NCI-H510A (cell line): ENCODE data around the gene LAMA4.

Source experiments
- DNase-seq: peaks from one replicate; lab custom pipeline; 2025; lab: John Stamatoyannopoulos, UW

The LAMA4 gene, protein sequence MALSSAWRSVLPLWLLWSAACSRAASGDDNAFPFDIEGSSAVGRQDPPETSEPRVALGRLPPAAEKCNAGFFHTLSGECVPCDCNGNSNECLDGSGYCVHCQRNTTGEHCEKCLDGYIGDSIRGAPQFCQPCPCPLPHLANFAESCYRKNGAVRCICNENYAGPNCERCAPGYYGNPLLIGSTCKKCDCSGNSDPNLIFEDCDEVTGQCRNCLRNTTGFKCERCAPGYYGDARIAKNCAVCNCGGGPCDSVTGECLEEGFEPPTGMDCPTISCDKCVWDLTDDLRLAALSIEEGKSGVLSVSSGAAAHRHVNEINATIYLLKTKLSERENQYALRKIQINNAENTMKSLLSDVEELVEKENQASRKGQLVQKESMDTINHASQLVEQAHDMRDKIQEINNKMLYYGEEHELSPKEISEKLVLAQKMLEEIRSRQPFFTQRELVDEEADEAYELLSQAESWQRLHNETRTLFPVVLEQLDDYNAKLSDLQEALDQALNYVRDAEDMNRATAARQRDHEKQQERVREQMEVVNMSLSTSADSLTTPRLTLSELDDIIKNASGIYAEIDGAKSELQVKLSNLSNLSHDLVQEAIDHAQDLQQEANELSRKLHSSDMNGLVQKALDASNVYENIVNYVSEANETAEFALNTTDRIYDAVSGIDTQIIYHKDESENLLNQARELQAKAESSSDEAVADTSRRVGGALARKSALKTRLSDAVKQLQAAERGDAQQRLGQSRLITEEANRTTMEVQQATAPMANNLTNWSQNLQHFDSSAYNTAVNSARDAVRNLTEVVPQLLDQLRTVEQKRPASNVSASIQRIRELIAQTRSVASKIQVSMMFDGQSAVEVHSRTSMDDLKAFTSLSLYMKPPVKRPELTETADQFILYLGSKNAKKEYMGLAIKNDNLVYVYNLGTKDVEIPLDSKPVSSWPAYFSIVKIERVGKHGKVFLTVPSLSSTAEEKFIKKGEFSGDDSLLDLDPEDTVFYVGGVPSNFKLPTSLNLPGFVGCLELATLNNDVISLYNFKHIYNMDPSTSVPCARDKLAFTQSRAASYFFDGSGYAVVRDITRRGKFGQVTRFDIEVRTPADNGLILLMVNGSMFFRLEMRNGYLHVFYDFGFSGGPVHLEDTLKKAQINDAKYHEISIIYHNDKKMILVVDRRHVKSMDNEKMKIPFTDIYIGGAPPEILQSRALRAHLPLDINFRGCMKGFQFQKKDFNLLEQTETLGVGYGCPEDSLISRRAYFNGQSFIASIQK (N-terminal part only)

GRCh38 chr6:112253841-112254816 is at the start of gene LAMA4:
Gene LAMA4, minus strand, starts transcription at chr6:112254567. Its CDS starts 417 bp downstream, at chr6:112254150.
- DNase-seq = no peak

DNA sequence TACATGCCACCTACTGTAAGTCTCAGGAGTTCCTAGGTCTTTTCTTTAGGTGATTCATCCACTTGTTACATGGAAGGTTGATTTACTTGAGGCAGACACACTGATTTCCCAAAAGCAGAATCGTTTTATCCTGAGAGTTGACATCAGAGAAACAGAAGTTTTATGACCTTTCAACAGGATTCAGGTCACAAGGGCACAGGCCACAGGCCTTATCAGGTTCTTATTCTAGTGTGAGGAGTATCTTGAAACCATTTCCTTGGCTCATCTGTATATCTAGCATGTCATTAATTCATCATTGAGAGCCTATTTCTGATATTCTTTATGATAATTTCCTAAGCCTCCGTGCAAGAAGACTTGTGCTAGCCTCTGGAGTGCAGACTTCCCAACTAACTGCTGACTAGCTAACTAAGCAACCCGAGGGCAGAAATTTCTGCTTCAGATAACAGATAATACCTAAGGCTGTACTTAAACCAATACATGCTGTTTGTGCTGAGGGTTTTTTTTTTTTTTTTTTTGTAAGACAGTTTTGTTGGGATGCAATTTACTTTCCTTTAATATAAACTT is 47.9 kb upstream of the LAMA4 start:
- DNase-seq = no peak

DNA sequence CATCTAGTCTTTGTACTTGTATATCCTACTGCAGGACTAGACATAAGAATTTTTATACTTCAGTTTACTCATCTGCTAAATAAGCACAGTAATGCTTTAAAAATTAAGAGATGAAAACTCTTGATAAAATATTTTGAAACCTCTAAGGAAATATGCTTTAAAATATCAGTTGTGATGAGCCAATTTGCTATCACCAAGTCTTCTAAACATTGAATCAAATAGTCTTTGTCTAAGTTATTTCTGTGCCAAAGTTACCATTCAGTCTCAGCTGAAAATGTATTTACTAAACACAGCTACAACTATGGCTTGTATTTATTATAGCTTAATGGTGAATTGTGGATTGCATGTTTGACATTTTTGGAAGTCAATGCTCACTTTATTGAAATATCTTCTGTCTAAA is 46.5 kb upstream of the LAMA4 start:
- DNase-seq = no peak

DNA sequence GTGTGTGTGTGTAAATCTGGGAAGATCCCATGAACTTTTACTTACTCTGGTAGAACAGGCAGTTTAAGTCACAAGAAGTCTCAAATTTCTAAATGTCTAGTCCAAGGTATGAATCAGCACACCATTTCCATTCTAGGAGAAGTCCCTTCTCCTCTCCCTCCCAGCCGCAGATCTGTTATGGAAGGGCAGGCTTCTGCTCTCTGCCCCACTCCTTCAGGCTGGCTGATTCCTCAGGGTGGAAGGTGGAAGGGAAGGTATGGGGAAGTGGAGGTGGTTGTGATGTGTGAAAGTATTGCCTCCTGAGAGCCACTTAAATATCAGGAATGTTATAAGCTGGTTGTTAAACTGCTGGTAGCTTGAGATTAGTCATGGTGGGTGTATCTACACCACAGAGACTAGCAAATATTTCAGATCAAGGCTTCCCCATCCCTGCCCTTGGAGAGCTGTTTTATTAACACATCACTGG is 44.5 kb upstream of the LAMA4 start:
- no peak for DNase-seq

DNA sequence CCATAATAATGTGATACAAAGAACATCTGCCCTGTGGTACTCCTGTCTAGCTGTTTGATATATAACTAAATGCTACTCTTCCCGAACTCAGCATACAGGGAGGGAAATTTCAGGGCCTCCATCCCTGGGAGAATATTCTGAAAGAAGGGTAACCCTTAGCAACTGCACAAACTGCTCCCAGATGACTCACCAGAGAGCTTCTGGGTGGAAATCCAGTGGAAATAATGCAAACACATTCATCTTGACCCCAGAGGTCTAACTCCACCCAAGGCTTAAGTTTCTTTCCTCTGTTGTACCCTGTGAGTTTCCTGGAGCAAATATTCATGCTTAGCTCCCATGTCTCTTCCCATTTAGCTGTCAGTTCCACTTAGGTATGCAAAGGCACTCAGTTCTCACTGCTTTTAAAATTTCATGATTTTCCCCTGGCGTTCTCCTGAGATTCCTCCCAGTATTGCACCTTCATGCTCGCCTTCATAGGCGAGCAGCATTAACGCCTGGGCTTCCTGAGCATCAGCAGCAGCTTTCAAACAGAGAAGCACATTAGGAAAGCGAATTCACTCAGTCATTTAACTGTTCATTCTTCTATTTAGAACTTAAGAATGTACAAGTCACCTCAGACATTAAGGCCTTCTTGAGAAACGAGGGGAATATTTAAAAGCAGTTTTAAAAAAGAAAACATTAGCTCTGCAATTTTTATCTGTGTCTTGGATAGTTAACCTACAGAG is 43.8 kb upstream of the LAMA4 start:
- no peak for DNase-seq

DNA sequence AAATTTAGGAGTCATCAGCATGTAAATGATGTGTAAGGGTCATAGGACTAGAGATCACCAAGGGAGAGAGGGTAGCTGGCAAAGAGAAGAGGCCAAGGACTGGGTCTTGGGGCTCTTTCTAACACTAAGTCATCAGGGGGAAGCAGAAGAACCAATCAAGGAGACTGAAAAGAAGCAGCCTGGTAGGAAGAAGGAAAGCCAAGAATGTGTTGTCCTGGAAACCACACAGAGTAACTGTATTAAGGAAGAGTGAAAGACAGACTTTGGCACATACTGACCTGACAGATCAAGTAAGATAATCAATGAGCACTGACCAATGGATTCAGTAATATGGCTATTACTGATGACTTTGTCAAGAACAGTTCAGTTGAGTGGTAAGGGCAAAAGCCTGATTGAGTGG is 42.3 kb upstream of the LAMA4 start:
- DNase-seq = no peak

DNA sequence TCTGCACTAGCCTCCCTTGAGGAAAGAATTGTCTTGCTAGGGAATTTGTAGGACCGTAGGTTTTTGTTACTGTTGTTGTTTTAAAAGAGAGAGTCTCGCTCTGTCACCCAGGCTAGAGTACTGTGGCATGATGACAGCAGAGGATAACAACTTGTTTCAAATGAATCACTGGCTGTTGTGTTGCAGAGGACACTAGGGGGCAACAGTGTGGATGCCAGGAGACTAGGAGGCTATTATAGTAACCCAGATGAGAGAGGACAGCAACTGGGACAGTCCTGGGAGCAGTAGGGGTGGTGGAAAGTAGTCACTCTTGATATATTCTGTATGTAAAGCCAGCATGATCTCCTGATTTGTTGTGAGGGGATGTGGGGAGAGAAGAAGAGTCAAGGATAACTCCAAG is 41.8 kb upstream of the LAMA4 start:
- DNase-seq = no peak

DNA sequence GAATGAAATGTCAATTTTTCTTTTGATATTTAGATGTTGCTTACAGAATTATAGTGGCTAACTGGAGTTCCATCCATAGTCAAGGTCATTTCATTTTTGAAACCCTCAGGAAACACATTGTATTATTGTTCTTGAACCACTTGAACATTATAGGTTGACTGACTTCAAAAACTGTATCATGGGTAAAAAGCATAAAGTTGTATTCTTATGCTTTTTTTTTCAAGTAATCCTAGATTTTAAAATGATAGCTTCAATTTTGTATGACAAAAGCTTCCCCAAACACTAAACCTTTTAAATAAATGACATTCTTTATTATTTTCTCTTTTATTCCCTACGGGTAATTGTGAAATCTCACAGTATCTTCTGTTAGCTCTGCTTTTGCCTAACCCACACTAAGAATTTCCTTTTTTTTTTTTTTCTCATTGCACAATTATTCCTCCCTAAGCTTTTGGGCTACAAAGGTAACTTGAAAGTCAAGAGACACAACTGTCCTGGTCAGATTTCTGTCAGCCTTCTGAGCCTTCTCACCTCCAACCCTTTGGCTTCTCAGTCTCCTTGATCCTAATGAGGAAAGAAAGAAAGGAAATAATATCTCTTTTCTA is 36.9 kb upstream of the LAMA4 start:
- DNase-seq = no peak

DNA sequence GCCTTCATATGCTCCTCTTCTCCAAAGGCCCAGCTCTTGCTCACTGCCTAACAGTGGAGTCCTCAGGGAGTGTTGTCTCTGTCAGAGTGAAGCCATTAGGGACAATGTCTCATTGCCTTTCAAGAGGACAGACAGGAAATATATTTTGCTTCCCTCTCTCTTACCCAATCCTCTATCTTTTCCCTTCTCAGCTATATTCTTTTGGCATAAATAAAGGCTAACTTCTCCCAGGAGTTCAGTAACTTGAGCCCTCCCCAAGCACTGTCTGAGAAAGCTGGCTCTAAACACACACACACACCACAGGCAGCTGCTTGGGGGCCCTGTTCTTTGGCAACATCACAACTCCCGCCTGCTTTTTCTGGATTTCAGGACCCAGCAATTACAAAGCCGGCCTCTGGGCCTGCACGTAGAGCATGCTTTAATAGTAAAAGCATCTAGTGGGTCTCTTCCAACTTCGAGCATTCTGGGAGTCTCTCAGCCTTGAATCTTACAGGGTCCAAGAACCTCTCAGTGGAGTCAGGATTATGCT is 34.7 kb upstream of the LAMA4 start:
- DNase-seq = no peak

DNA sequence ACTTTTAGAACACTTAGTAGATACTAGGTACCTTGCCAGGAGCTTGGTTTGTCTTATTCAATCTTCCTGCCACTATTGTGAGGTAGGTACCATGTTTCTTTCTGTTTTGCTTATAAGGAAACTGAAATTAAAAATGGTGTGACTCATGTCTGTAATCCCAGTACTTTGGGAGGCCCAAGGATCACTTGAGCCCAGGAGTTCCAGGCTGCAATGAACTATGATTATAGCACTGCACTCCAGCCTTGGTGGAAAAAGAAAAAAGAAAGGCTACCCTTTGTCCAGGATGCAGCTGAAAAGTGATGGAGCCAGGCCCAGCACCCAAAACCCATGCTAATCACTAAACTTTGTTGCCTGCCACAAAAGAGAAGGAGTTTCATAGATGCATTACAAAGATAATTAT is 34.1 kb upstream of the LAMA4 start:
- DNase-seq = no peak

DNA sequence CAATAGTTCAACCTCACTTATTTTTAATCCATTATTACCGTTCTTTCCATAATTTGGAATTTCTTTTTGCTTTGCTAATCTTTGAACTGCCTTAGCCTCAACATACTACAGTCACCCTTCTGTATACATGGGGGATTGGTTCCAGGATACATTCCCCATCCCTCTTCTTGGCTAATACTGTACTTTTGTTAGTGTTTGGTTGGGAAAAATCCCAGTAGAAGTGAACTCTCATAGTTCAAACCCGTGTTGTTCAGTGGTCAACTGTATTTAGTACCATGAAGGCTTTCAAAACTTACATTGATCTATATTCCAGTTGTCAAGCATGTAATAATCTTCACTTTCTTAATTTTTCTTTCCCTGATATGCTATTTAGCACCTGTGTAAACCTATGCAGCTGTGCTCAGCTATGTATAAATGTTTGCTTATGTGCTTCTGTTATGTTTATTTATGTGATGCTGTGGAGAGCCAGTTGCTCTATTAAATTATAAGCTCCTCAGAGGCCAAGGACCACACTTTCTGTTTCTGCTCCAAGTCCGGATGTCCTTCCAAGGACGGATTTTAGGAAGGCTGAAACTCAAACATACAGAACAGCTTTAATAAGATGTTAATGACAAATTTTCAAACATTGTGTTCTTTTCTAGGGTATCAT is 33.3 kb upstream of the LAMA4 start:
- DNase-seq = no peak

DNA sequence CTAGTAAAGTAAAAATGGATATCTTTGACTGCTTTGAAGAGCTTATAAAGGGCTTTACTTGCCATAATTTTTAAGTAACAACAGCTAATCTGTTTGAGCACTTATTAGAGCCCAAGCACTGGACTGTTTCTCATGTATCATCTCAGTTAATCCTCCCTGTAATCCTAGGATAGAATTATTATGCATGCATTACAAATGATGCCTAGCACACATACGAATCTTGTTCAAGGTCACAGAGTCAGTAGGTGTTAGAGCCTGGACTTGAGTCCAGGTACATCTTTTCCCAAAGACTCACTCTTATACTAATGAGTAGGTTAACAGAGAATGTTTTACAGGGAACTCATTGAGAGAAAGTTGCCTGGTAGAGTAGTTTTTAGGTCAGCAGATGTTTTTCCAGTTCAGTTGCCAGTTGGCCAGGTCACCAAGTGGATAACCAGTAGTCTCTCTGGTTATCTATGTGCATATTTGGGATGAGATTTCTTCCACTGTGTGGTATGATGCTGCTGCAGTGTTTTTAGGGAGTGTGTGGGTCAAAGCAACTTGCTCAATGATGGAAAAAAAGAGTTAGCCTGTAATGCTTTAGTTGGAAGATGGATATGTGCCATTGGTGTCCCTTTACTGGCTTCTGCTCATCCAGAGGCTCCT is 32.3 kb upstream of the LAMA4 start:
- no peak for DNase-seq

DNA sequence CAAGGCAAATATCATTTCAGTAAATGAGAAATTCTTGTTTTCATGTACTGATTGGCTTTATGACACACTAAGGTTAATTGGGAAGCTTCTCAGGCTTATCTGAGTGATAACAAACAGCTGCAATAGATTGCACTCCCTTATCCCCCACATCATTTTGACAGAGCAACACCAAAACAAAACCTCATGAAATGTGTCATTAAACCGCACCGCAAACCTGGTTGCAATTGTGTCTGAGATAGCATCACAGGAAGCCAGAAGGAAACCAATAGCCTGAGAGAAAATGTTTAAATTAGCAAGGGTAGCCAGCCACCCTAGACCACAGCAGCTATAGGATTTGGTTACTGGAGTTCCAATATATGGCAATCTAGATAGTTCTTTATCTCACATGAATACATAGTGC is 31.6 kb upstream of the LAMA4 start:
- DNase-seq = no peak

DNA sequence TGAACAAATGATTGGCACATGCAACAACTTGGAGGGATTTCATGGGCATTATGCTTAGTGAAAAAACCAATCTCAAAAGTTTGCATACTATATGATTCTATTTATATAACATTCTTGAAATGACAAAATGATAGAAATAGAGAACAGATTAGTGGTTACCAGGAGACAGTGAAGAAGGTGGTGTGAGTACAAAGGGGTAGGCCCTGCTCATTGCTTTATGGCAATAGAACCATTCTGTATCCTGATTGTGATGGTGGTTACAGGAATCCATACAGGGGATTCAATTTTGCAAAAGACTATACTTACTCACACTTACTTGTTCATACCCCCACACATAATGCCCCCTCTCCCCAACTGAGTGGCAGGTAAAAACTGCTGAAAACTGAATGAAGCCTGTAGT is 30.2 kb upstream of the LAMA4 start:
- no peak for DNase-seq

DNA sequence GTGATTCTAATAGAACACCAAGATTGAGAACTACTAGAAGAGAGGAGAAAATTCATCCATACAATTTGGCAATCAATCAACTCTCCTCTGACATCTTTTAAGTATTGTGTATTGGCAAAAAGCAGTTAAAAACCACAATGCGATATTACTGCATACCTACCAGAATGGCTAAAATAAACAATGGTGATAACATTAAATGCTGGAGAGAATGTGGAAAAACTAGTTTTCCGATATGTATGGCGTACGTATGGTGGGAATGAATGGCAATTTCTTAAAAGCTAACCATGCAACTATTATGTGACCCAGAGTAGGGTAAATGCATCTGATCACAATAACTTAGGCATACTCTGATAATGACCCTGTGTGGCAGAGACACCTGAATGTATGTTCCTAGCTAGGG is 29.3 kb upstream of the LAMA4 start:
- DNase-seq = no peak

DNA sequence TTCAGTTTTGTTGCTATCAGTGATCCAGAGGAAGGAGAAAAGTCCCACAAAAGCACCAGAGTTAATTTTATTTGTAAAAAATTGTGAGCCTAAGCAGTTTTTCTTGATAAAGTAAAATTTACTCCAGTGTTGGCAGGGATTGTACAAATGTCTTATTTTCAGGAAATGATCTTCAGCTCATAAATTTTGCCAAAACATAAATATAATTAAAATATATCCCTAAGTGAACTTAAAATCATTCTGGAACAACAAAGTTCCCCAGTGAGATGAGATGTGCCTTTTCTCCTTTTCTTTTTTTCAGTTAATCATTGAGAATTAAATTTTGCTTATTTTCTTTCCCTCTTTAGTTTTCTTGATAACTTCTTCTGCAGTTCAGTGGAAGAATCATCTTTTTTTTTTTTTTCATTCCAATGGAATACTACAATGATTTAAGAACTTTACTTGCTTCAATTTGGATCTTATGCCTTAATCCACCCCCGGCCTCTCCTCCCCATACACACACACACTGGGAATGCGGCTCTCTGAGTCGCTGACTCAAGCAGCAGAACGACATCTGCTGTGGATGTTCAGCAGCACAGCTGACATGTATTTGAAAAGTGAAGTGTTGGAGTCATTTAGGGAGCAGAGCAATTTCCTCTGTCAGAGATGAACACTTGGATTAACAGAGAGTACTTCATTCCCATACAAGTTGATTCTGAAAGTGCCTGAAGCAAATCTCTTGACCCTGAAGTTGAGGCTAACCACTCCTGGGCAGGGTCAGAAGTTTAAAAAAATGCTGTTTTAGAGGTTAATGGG is 27.7 kb upstream of the LAMA4 start:
- no peak for DNase-seq
